H1 (cell line): ENCODE measurements around the gene MCF2L. TPM values are rescaled to one million over a fixed set of nuclear protein-coding genes. Genes with fewer than 3 reads are reported as not detected.

Source experiments
- CTCF ChIA-PET: fragments of 300-600 bp; sonication (Branson Sonifier 250); formaldehyde crosslinking; loops from one replicate; lab custom pipeline; 2021; ENCODE audit not compliant: partially characterized antibody; lab: Charles Lee
- POLR2A ChIA-PET: fragments of 300-600 bp; sonication (Branson Sonifier 250); formaldehyde crosslinking; loops from one replicate; lab custom pipeline; 2021; ENCODE audit warnings: inconsistent platforms; ENCODE audit not compliant: partially characterized antibody; lab: Charles Lee
- DNase-seq, 2 experiments: peaks; one replicate each; pipeline versions ENCODE4 v3.0.0 to v3.0.0-alpha.2; 2010 to 2022; ENCODE audit warnings: low spot score in 2 of 2, low read depth in 1 of 2, mixed read lengths in 1 of 2
- FAIRE-seq: peaks from 2 replicates; lab custom pipeline; 2011; peaks lifted over from hg19 to GRCh38; lab: Jason Lieb, UNC
- H2AFZ ChIP-seq: 2 replicates; pipeline ENCODE4 v1.8.1; 2012; ENCODE audit warnings: low read length, inconsistent platforms
- H2AK5ac ChIP-seq: 2 replicates; pipeline ENCODE4 v1.6.1; 2013; ENCODE audit warnings: low read depth, low read length
- H2BK120ac ChIP-seq: replicated peaks from 2 replicates; pipeline ENCODE3; 2013; ENCODE audit warnings: low read depth, low read length, inconsistent platforms
- H2BK12ac ChIP-seq: 2 replicates; pipeline ENCODE4 v1.6.1; 2013; ENCODE audit warnings: low read depth, low read length
- H2BK15ac ChIP-seq: 2 replicates; pipeline ENCODE4 v1.6.1; 2013; ENCODE audit warnings: low read length
- H2BK20ac ChIP-seq: 2 replicates; pipeline ENCODE4 v1.6.1; 2013; ENCODE audit warnings: low read length
- H2BK5ac ChIP-seq: 2 replicates; pipeline ENCODE4 v1.6.1; 2013; ENCODE audit warnings: low read depth, low read length
- H3K14ac ChIP-seq: 2 replicates; pipeline ENCODE4 v1.6.1; 2013; ENCODE audit warnings: inconsistent platforms; ENCODE audit not compliant: insufficient read length
- H3K18ac ChIP-seq: 2 replicates; pipeline ENCODE4 v1.6.1; 2013; ENCODE audit warnings: low read length; ENCODE audit errors: extremely low read depth
- H3K23ac ChIP-seq: 2 replicates; pipeline ENCODE4 v1.6.1; 2013; ENCODE audit warnings: inconsistent platforms; ENCODE audit not compliant: insufficient read length
- H3K23me2 ChIP-seq: 2 replicates; pipeline ENCODE4 v1.6.1; 2013; ENCODE audit warnings: low read depth, low read length
- H3K27ac ChIP-seq: 2 replicates; pipeline ENCODE4 v1.6.1; 2011; ENCODE audit warnings: low read depth, low read length, inconsistent platforms
- H3K27me3 ChIP-seq, 4 experiments: replicated peaks in 1 of 4; 1 replicate in 1 of 4; 2 replicates in 3 of 4; pipeline versions ENCODE4 v1.6.1 to v1.8.1; 2011 to 2013; ENCODE audit warnings: low read length in 3 of 4, mild to moderate bottlenecking in 3 of 4, inconsistent platforms in 2 of 4, mixed read lengths in 2 of 4, moderate library complexity in 1 of 4; ENCODE audit not compliant: control insufficient read depth in 3 of 4, insufficient read depth in 3 of 4; ENCODE audit errors: extremely low read depth in 1 of 4
- H3K36me3 ChIP-seq, 4 experiments: 2 replicates each; pipeline versions ENCODE4 v1.6.1 to v1.8.1; 2011 to 2013; ENCODE audit warnings: mild to moderate bottlenecking in 4 of 4, low read length in 3 of 4, moderate library complexity in 2 of 4, control low read depth in 1 of 4, inconsistent platforms in 1 of 4; ENCODE audit not compliant: insufficient read depth in 4 of 4, control insufficient read depth in 2 of 4
- H3K4ac ChIP-seq: replicated peaks from 2 replicates; pipeline ENCODE3; 2013; ENCODE audit warnings: low read length, low read depth, mixed read lengths, inconsistent platforms; ENCODE audit not compliant: insufficient read length
- H3K4me1 ChIP-seq, 4 experiments: replicated peaks in 1 of 4; 1 replicate in 1 of 4; 2 replicates in 3 of 4; pipeline versions ENCODE4 v1.6.1 to v1.8.1; 2011 to 2013; ENCODE audit warnings: low read length in 3 of 4, inconsistent platforms in 2 of 4, mixed read lengths in 1 of 4; ENCODE audit not compliant: insufficient read depth in 4 of 4, control insufficient read depth in 3 of 4
- H3K4me2 ChIP-seq, 2 experiments: 2 replicates each; pipeline versions ENCODE4 v1.6.1 to v1.8.1; 2011 to 2013; ENCODE audit warnings: low read depth in 2 of 2, low read length in 2 of 2, control low read depth in 1 of 2, inconsistent platforms in 1 of 2, mild to moderate bottlenecking in 1 of 2; ENCODE audit not compliant: insufficient read depth in 1 of 2
- H3K4me3 ChIP-seq, 4 experiments: fragments of 200-600, 300-600 bp in 1 of 4; sonication (generic), shearing (Covaris generic), sonication (Bioruptor Twin) in 1 of 4; 2 replicates each; pipeline versions ENCODE4 v1.5.1 to v1.8.1; 2011 to 2016; ENCODE audit warnings: low read length in 4 of 4, low read depth in 3 of 4, control low read depth in 2 of 4, inconsistent platforms in 2 of 4, mild to moderate bottlenecking in 2 of 4, mixed read lengths in 1 of 4, moderate library complexity in 1 of 4; ENCODE audit not compliant: insufficient read depth in 2 of 4; ENCODE audit errors: extremely low read depth in 1 of 4
- H3K56ac ChIP-seq: replicated peaks from 2 replicates; pipeline ENCODE3; 2013; ENCODE audit warnings: low read depth, mild to moderate bottlenecking, mixed read lengths, low read length, inconsistent platforms; ENCODE audit not compliant: insufficient read length
- H3K79me1 ChIP-seq: 2 replicates; pipeline ENCODE4 v1.6.1; 2013; ENCODE audit warnings: low read depth, low read length, control low read depth
- H3K79me2 ChIP-seq, 2 experiments: 2 replicates each; pipeline versions ENCODE4 v1.6.1 to v1.8.1; 2012 to 2013; ENCODE audit warnings: low read length in 2 of 2, mild to moderate bottlenecking in 2 of 2, inconsistent platforms in 1 of 2; ENCODE audit not compliant: insufficient read depth in 2 of 2, control insufficient read depth in 1 of 2
- H3K9ac ChIP-seq, 4 experiments: replicated peaks in 1 of 4; 1 replicate in 1 of 4; 2 replicates in 3 of 4; pipeline versions ENCODE4 v1.6.1 to v1.8.1; 2011 to 2013; ENCODE audit warnings: low read depth in 3 of 4, low read length in 3 of 4, control low read depth in 2 of 4, mild to moderate bottlenecking in 2 of 4, moderate library complexity in 2 of 4, inconsistent platforms in 1 of 4; ENCODE audit errors: extremely low read depth in 1 of 4
- H3K9me3 ChIP-seq, 2 experiments: 2 replicates each; pipeline versions ENCODE4 v1.6.1 to v1.8.1; 2012 to 2013; ENCODE audit warnings: mild to moderate bottlenecking in 2 of 2, moderate library complexity in 2 of 2, control low read depth in 1 of 2, inconsistent platforms in 1 of 2, low read depth in 1 of 2, low read length in 1 of 2, mixed read lengths in 1 of 2; ENCODE audit not compliant: insufficient read depth in 2 of 2
- H4K20me1 ChIP-seq, 2 experiments: replicated peaks in 1 of 2; 2 replicates each; pipeline versions ENCODE3 to v1.8.1; 2011 to 2013; ENCODE audit warnings: inconsistent platforms in 2 of 2, low read length in 2 of 2, mild to moderate bottlenecking in 1 of 2; ENCODE audit not compliant: insufficient read depth in 2 of 2, control insufficient read depth in 1 of 2
- H4K5ac ChIP-seq: 2 replicates; pipeline ENCODE4 v1.6.1; 2013; ENCODE audit warnings: low read length, low read depth, mixed read lengths, inconsistent platforms; ENCODE audit not compliant: insufficient read length
- H4K8ac ChIP-seq: 2 replicates; pipeline ENCODE4 v1.8.0; 2013; ENCODE audit warnings: mild to moderate bottlenecking, moderate library complexity, low read length, inconsistent platforms; ENCODE audit not compliant: insufficient read depth; ENCODE audit errors: extremely low read depth
- H4K91ac ChIP-seq: replicated peaks from 2 replicates; pipeline ENCODE3; 2013; ENCODE audit warnings: low read length, mixed read lengths, inconsistent platforms; ENCODE audit not compliant: insufficient read length
- BRCA1 ChIP-seq: IDR thresholded peaks from 2 replicates; pipeline ENCODE4 v1.6.1; 2012; ENCODE audit warnings: low read depth, low read length, improper control_type of control experiment
- CBX5 ChIP-seq: fragments of 300-800, 300-1000 bp; sonication (generic); IDR thresholded peaks from 2 replicates; pipeline ENCODE4 v1.7.1; 2016; ENCODE audit warnings: antibody characterized with exemption, low read length, low read depth
- CEBPB ChIP-seq: IDR thresholded peaks from 2 replicates; pipeline ENCODE4 v1.6.1; 2012; ENCODE audit warnings: low read depth, low read length
- JUN ChIP-seq: IDR thresholded peaks from 2 replicates; pipeline ENCODE4 v1.6.1; 2011; ENCODE audit warnings: low read depth, mild to moderate bottlenecking, improper control_type of control experiment, low read length
- JUND ChIP-seq: IDR thresholded peaks from 2 replicates; pipeline ENCODE4 v1.6.1; 2011; ENCODE audit warnings: mild to moderate bottlenecking, improper control_type of control experiment, low read length
- MAFK ChIP-seq: IDR thresholded peaks from 2 replicates; pipeline ENCODE4 v1.6.1; 2012; ENCODE audit warnings: low read depth, mild to moderate bottlenecking, improper control_type of control experiment, low read length
- NRF1 ChIP-seq: IDR thresholded peaks from 2 replicates; pipeline ENCODE4 v1.6.1; 2011; ENCODE audit warnings: mild to moderate bottlenecking, low read depth, low read length, improper control_type of control experiment
- RNF2 ChIP-seq: fragments of 200-900, 300-1000 bp; sonication (generic); IDR thresholded peaks from 2 replicates; pipeline ENCODE4 v1.7.1; 2016; ENCODE audit warnings: borderline replicate concordance, low read depth, mild to moderate bottlenecking, antibody characterized with exemption, low read length; ENCODE audit not compliant: poor library complexity, severe bottlenecking; ENCODE audit errors: missing control alignments
- SIX5 ChIP-seq: IDR thresholded peaks from 2 replicates; pipeline ENCODE4 v1.6.1; 2011; ENCODE audit warnings: mild to moderate bottlenecking, low read depth, low read length
- SP2 ChIP-seq: IDR thresholded peaks from 2 replicates; pipeline ENCODE4 v1.6.1; 2012; ENCODE audit warnings: mild to moderate bottlenecking, low read length, inconsistent platforms
- SP4 ChIP-seq: IDR thresholded peaks from 2 replicates; pipeline ENCODE4 v1.6.1; 2012; ENCODE audit warnings: low read length, inconsistent platforms
- SUZ12 ChIP-seq: fragments of 200-600 bp; sonication (generic); IDR thresholded peaks from 2 replicates; pipeline ENCODE4 v1.6.1; 2012; ENCODE audit warnings: mild to moderate bottlenecking, inconsistent platforms, low read length, moderate library complexity, mixed read lengths
- USF2 ChIP-seq: IDR thresholded peaks from 2 replicates; pipeline ENCODE4 v1.6.1; 2011; ENCODE audit warnings: low read length, improper control_type of control experiment
- WGBS, 2 experiments: shearing (Covaris generic) in 1 of 2; methylation state at CpG; one replicate each; pipeline versions ENCODE4 v1.1.6 to v1.1.7; 2013 to 2015; ENCODE audit warnings: low lambda C conversion rate in 2 of 2, mixed read lengths in 2 of 2, inconsistent platforms in 1 of 2, low coverage in 1 of 2, missing lambda C conversion rate in 1 of 2; ENCODE audit not compliant: insufficient replicate concordance in 2 of 2, insufficient coverage in 1 of 2, insufficient read length in 1 of 2; ENCODE audit errors: extremely low coverage in 1 of 2, missing lambda C conversion rate in 1 of 2; 5-methylcytosine and 5-hydroxymethylcytosine counted together
- polyA plus RNA-seq, 7 experiments: library from polyadenylated mRNA; depleted of rRNA in 3 of 7; stranded (reverse) in 5 of 7; unstranded in 2 of 7; fragments of >200 nt in 5 of 7; fragments of 200-250 nt in 2 of 7; gene quantifications; 1 replicate in 5 of 7; 2 replicates in 1 of 7; 4 replicates in 1 of 7; pipeline versions ENCODE4 v1.2.1 to v1.2.3, GENCODE V29; 2011 to 2013; ENCODE audit warnings: missing spikeins in 2 of 7, mixed read lengths in 2 of 7
- total RNA-seq: library from RNA; stranded (reverse); fragmentation: NEBNext Ultra II Directional; extraction: Animal tissue kit (Norgen Biotek cat#: 25700); gene quantifications from 2 replicates; pipeline ENCODE4 v1.2.1, GENCODE V29; 2021

Gene MCF2L
- total and polyA plus RNA-seq, 2 of the 8 experiments (the other 6 are each of a cell fraction or from before 2014, with no cell fraction given) = 10.1 to 24.4 TPM

- H3K27ac ChIP-seq = no peak overlapping the region
- H3K23me2 ChIP-seq = no peaks in the 10 kb centered on the region
- H3K79me2 ChIP-seq = no peaks in the 10 kb centered on the region
- no peak for DNase-seq
- CTCF ChIA-PET = interaction anchor here (1.0 to 1.7 kb wide), 4 partner anchors 10 to 38 kb away, joined by 3 to 5 read pairs (median 4); partner anchors contain the start of gene MCF2L
- no peak overlapping the region for H2BK5ac ChIP-seq
- no peak overlapping the region for H2AFZ ChIP-seq
- no peak for FAIRE-seq
- no peak overlapping the region for H3K4me3 ChIP-seq
- H2BK15ac ChIP-seq = no peak overlapping the region
- H4K5ac ChIP-seq = no peak overlapping the region
- H3K4ac ChIP-seq = no peak overlapping the region
- no peaks in the 10 kb centered on the region for H3K36me3 ChIP-seq
- WGBS, 2 experiments = 76% methylated on average over 6 of the region's 6 CpGs; no CpG with 5 or more reads in 1 of the 2 experiments
- no peak overlapping the region for H3K4me2 ChIP-seq
- H3K14ac ChIP-seq = no peak overlapping the region
- H2BK120ac ChIP-seq = no peak overlapping the region
- H3K18ac ChIP-seq = no peak overlapping the region
- H2AK5ac ChIP-seq = no peak overlapping the region
- POLR2A ChIA-PET = interaction anchor here (1.7 kb wide), 1 partner anchor 9 kb away, joined by 4 read pairs; no protein-coding TSS in a partner anchor
- no peak overlapping the region for H4K8ac ChIP-seq
- no peak overlapping the region for H3K23ac ChIP-seq
- H3K79me1 ChIP-seq = peaks cover 2% of the 10 kb centered on the region; the same call in 1 of the 2 replicates
- no peak overlapping the region for H3K9ac ChIP-seq
- no peak overlapping the region for H2BK12ac ChIP-seq
- H3K4me1 ChIP-seq = peaks cover 0 to 2% (median under 1%) of the 10 kb centered on the region in 4 experiments; a peak in 4 of 7 replicates
- H3K56ac ChIP-seq = no peak overlapping the region
- no peak overlapping the region for H4K91ac ChIP-seq
- no peak overlapping the region for H2BK20ac ChIP-seq
- peaks cover 6 to 20% of the 10 kb centered on the region in 2 experiments for H3K9me3 ChIP-seq
- peaks cover 0 to 6% of the 10 kb centered on the region in 2 experiments for H4K20me1 ChIP-seq
- no peaks in the 10 kb centered on the region for H3K27me3 ChIP-seq
- TF ChIP-seq JUN (no peak), MAFK (no peak), JUND (no peak), CEBPB (no peak), SP2 (no peak), BRCA1 (no peak), RNF2 (no peak), SIX5 (no peak), SP4 (no peak), SUZ12 (no peak), NRF1 (no peak), CBX5 (no peak), USF2 (no peak)
Observed at GRCh38 chr13:112991609-112992008, 22.6 kb downstream of the MCF2L start.
